Endometrial microvascular endothelial cells (primary cell): ENCODE data around the gene POLR2E. TPM values are rescaled to one million over a fixed set of nuclear protein-coding genes. Genes with fewer than 3 reads are reported as not detected.
"Not testable (repeated sequence)": the region's sequence is repeated elsewhere in the genome, so short reads cannot be mapped to it uniquely, and the experiment has no call there.

Experiments
- in situ Hi-C: cut with HindIII; loops from 2 replicates; pipeline ENCODE4 v1.10.0; 2017; ENCODE audit warnings: low sequenced_read_pairs, low pct_unique_long_range_greater_than_20kb; ENCODE audit errors: inconsistent ontology term
- total RNA-seq: library from RNA; depleted of rRNA; stranded (reverse); fragments of >200 nt; gene quantifications from one replicate; pipeline ENCODE4 v1.2.3, GENCODE V29; 2015; ENCODE audit errors: inconsistent ontology term

POLR2E gene
- total RNA-seq, 1 donor from 2014 or later = 304 TPM

- in situ Hi-C loops = no loop called here
These were observed 32.9 kb upstream of the POLR2E start for GRCh38 chr19:1128106-1128505.

DNA sequence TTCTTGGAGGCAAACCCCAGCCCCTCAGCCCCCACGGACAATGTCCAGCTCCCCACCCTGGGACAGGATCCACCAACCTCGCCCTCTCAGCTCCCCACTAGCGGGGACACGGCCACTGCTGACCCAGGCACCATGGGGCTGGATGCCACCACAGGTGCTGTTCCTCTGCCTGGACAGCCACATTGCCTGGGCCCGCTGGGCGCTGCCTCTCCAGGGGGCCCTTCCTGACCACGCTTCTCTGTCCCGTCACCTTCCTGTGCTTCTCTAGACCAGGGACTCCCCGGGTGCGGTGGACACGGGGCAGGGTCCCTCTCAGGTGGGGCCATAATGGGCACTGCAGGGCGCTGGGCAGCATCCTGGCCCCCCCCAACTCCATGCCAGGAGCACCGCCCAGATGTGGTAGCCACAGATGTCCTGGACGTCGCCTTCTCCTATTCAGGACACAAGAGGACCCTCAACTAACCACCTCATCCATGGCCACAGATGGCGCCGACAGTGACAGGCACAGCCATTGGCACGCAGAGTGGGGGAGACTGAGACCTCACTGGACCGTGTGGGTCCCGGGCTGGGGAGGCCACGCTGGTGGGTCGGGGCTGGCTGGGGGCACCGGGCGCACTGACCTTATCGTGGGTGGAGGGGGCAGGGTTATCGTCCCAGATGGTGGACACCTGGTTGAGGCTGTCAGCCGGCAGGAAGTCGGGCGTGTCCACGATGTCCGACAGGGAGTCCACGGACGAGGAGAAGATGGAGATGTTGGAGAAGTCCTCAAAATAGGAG is 32.0 kb upstream of the POLR2E start:
- in situ Hi-C loops = no loop called here

DNA sequence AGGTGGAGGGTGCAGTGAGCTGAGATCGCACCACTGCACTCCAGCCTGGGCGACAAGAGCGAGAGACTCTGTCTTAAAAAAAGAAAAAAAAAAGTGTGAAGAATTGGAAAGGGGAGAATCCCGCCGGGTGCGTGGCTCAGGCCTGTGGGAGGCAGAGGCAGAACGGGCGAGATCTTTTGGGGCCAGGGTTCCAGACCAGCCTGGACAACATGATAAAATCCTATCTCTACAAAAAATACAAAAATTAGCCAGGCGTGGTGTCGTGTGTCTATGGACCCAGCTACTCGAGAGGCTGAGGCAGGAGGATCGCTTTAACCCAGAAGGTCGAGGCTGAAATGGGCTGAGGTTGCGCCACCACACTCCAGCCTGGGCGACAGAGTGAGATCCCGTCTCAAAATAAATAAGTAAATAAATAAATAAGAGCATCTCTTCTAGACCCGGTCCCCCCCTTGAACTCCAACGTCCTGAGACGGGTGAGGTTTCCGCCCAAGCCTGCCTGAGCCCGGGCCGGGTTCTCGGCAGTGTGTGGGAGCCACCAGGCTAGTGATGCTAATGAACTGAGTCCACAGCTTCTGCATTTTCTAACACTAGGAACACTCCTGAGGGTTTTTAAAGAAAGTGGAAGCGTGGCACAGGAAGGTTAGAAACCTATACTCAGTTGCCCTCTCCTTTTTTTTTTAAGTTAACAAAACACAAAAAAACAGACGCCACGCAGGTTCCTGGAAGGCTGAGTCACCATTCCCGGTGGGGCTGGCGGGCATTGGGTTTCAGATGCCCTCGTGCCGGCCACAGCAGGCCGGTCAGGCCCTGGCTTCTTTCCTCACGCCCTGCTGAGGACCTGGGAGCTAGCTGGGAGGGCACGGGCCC is 30.7 kb upstream of the POLR2E start:
- in situ Hi-C loops = no loop called here

GRCh38 chr19:1123885-1124677 is 28.9 kb upstream of the POLR2E start:
- in situ Hi-C loops = no loop called here

- in situ Hi-C loops = no loop called here
These were observed 28.2 kb upstream of the POLR2E start for GRCh38 chr19:1123381-1123780.

DNA sequence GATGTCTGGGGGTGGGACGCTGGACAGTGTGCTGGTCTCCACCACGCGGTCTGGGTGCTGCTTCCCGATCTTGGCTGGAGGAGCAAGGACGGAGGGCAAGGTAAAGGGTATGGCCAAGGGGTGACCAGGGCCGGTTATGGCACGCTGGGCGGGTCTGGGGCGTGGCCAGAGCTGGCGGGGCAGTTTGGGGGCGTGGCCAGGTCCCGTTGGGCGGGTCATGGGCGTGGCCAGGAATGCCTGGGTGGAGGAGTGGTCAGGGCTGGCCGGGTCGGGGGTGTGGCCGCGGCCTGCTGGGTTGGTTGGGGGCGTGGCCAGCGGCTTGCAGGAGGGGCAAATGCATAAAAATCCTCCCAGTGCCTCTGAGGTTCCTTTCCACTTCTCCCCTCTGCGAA is 27.8 kb upstream of the POLR2E start:
- in situ Hi-C loops = no loop called here

DNA sequence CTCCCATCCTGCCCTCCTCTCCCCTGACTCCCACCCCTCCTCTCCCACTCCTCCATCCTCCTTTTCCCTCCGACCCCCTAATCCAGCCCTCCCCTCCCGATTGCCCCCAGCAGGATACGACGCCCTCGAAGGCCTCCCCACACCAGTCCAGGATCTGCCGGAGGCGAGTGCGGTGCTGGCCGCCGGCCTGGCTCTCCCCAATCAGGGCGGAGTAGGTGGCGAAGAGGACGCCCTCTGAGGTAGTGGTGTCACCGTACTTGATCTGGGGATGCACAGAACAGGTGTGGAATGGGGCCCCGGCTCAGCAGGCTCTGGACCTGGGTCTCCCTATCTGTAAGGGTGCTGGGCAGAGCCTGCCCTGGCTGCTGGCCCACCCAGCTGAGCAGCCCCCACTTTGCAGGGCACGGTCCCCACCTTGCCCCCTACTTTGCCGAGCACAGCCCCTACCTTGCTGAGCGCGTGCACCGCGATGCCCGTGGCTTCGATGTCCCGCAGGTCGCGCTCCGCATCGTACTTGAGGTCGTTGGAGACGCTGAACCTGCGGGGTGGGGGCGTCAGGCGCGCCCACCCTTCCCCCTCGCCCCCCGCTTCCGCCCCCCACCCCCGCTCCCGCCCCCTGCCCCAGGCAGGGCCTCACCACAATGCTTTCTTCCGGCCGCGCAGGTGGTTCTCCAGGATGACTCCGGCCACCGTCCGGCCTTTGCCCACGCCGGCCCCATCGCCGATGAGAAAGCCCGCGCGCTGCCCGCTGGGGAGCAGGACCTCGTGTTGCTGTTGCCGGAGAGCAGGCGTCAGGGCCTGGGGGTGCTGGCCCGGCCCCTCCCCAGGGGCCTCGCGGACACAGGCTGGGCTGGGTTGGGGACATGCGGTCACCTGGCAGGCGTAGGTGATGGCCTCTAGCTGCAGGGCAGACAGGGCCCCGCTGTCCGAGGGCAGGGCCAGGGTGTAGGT is 27.1 kb upstream of the POLR2E start:
- in situ Hi-C loops = no loop called here

DNA sequence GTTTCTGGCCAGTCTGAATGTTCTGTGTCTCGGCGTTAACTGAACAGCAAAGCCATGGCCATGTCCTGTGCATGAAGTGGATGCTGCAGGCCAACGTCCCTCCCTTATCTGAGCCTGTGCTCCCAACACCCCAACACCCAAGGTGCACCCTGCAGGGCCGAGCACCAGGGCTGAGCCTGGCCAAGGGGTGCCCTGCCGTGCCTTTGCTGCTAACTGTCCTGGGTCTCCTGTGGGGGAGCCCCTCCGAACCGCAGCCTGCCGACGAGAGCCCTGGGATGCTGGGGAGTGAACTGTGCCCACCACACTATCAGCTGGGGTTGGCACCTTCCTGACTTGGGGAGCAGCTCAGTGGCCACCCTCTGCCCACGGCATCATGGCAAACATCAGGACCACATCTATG is 26.2 kb upstream of the POLR2E start:
- in situ Hi-C loops = no loop called here

GRCh38 chr19:1119475-1120217 is 24.5 kb upstream of the POLR2E start:
- in situ Hi-C loops = no loop called here

- in situ Hi-C loops = no loop called here
These were observed 23.8 kb upstream of the POLR2E start for GRCh38 chr19:1118999-1119398.

DNA sequence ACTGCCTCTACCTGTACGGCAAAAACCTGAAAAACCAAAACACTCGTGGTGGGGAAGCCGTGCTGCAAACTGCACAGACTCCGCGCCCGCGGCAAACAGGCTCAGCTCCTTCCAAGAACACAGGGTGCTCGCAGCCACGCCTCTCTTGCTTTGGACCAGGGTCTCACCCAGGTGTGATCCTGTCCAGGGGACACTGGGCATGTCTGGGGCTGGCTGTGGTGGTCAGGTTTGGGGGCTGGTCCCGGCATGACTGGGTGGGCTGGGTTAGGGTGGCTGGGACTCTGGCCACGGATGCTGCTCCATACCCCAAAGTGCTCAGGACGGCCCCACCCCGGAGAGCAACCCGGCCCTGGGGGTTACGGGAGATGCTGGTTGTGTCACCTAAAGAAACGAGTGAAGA is 22.5 kb upstream of the POLR2E start:
- in situ Hi-C loops = no loop called here

GRCh38 chr19:1116726-1117581 is 21.8 kb upstream of the POLR2E start:
- in situ Hi-C loops = no loop called here

DNA sequence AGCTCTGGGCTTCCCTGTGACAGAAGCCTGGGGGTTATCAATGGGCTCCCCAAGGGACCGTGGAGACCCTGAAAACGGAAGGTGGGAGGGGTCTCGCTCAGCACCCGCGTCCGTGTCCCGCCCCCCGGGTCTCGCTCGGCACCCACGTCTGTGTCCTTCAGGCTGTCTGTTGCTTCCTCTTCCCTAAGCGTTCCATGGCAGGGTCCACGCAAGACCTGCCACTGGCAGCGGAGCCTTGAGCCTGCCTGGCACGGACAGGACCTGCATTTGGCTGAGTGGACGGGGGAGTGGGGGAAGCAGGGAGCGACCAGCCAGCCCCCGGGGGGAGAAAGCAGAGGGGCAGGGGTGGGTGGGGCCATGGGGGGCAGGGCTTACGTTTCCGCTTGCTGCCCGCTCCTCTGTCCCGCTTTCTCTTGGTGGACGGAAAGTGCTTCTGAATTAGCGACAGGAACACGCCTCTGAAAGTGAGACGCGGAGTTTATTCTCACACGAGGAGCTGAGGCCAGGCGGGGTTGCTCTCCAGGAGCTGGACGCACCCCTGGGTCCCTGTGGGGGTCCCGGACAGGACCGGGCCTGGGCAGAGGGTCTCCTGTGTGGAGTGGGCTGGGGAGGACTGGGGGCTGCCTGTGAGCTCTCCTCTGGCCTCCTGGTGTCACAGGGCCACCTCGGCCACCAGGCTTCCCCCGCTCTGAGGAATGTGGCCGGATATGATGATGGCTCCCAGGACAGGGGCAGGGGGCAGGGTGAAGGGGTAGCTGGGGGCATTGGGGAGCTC is 20.7 kb upstream of the POLR2E start:
- in situ Hi-C loops = no loop called here

GRCh38 chr19:1114728-1115127 is 19.6 kb upstream of the POLR2E start:
- in situ Hi-C loops = not testable (repeated sequence)

DNA sequence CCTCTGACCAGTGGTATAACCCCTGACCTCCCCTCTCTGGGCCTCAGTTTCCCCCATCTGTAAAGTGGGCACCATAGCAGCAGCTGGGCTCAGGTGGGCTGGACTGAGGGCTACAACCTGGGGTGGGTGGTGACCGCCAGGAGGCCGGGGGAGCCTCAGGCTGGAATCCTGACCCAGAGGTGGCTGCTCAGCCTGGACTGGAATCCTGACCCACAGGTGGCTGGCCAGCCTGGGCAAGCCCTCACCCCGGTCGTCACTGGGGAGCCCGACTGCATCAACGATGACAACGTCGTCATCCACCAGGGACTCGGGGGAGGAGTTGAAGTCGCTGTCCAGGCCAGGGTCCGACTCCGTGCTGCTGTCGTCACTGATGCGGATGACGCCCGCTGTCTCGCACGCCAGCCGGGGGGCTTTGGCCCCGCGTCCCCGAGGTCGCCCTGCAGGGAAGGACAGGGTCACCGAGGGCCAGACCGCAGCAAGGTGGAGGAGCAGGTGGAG is 18.9 kb upstream of the POLR2E start:
- in situ Hi-C loops = no loop called here
